PC-3 (cell line): ENCODE data around the gene MAT1A. TPM values are rescaled to one million over a fixed set of nuclear protein-coding genes. Genes with fewer than 3 reads are reported as not detected.

Experiments used
- ATAC-seq: fragments of 200-7000 bp; cut with Tn5 transposase; 2 replicates; pipeline ENCODE4 v1.9.1; 2020; ENCODE audit warnings: mild to moderate bottlenecking, moderate library complexity
- BruUV-seq: library from RNA; stranded (reverse); fragments of 400-500 nt; replicated peaks from 2 replicates; lab custom pipeline; 2021; lab: Mats Ljungman, UMichigan
- CTCF ChIA-PET: fragments of 300-600 bp; sonication (Branson Sonifier 250); formaldehyde crosslinking; loops from one replicate; lab custom pipeline; 2022; ENCODE audit warnings: antibody characterized with exemption; lab: Charles Lee
- POLR2A ChIA-PET: fragments of 300-600 bp; sonication (Branson Sonifier 250); formaldehyde crosslinking; loops from one replicate; lab custom pipeline; 2022; ENCODE audit warnings: antibody characterized with exemption; ENCODE audit not compliant: unreplicated experiment; lab: Charles Lee
- DNase-seq: peaks from one replicate; pipeline ENCODE4 v3.0.0-alpha.2; 2015
- H2AFZ ChIP-seq: fragments of 300-600 bp; sonication (generic); 2 replicates; pipeline ENCODE4 v1.6.0; 2016; ENCODE audit warnings: antibody characterized with exemption, low read length
- H3F3A ChIP-seq: fragments of 300-600 bp; sonication (generic); one replicate; pipeline ENCODE4 v1.6.0; 2017; ENCODE audit warnings: antibody characterized with exemption, low read length, control low read depth, mild to moderate bottlenecking; ENCODE audit not compliant: unreplicated experiment
- H3K27ac ChIP-seq: fragments of 300-600 bp; sonication (generic); 2 replicates; pipeline ENCODE4 v1.5.1; 2016; ENCODE audit warnings: mild to moderate bottlenecking, low read length
- H3K27me3 ChIP-seq: fragments of 300-600 bp; sonication (generic); 2 replicates; pipeline ENCODE4 v1.6.1; 2016; ENCODE audit warnings: low read length, mixed read lengths
- H3K36me3 ChIP-seq: fragments of 300-600 bp; sonication (generic); 2 replicates; pipeline ENCODE4 v1.6.1; 2016; ENCODE audit warnings: low read depth, mixed run types, low read length, mixed read lengths
- H3K4me1 ChIP-seq: fragments of 300-600 bp; sonication (generic); 2 replicates; pipeline ENCODE4 v1.5.1; 2016; ENCODE audit warnings: low read length; ENCODE audit not compliant: insufficient read depth
- H3K4me2 ChIP-seq: fragments of 300-600 bp; sonication (generic); 2 replicates; pipeline ENCODE4 v1.6.0; 2016; ENCODE audit warnings: low read length
- H3K4me3 ChIP-seq: fragments of 300-600 bp; sonication (generic); 2 replicates; pipeline ENCODE4 v1.5.1; 2016; ENCODE audit warnings: mild to moderate bottlenecking, low read length, mixed read lengths
- H3K79me2 ChIP-seq: fragments of 300-600 bp; sonication (generic); 2 replicates; pipeline ENCODE4 v1.6.1; 2017; ENCODE audit warnings: low read length, mixed read lengths
- H3K9ac ChIP-seq: fragments of 300-600 bp; sonication (generic); 2 replicates; pipeline ENCODE4 v1.6.0; 2016; ENCODE audit warnings: mild to moderate bottlenecking, low read length
- H3K9me2 ChIP-seq: fragments of 300-600 bp; sonication (generic); replicated peaks from 2 replicates; pipeline ENCODE4 v1.6.1; 2016; ENCODE audit warnings: mixed run types, low read length, mixed read lengths
- H3K9me3 ChIP-seq: fragments of 300-600 bp; sonication (generic); 2 replicates; pipeline ENCODE4 v1.6.1; 2016; ENCODE audit warnings: low read length, mixed read lengths
- H4K20me1 ChIP-seq: fragments of 300-600 bp; sonication (generic); 2 replicates; pipeline ENCODE4 v1.6.1; 2016; ENCODE audit warnings: low read length, mixed read lengths
- CTCF ChIP-seq: fragments of 300-600 bp; sonication (generic); conservative IDR thresholded peaks from 2 replicates; pipeline ENCODE4 v1.5.1; 2017; ENCODE audit warnings: antibody characterized with exemption, low read depth, mild to moderate bottlenecking, low read length
- EZH2 ChIP-seq: fragments of 300-600 bp; sonication (generic); IDR thresholded peaks from one replicate; pipeline ENCODE4 v1.6.1; 2017; ENCODE audit warnings: antibody characterized with exemption, mild to moderate bottlenecking, low read length; ENCODE audit not compliant: unreplicated experiment
- EZH2phosphoT487 ChIP-seq: fragments of 300-600 bp; sonication (generic); IDR thresholded peaks from 2 replicates; pipeline ENCODE4 v1.6.1; 2018; ENCODE audit warnings: mild to moderate bottlenecking, antibody characterized with exemption, low read length, borderline replicate concordance
- intact Hi-C: fragments of 100-400 bp; cut with micrococcal nuclease; formaldehyde crosslinking; loops from 2 replicates; pipeline ENCODE4 v1.9.0; 2023
- total RNA-seq: library from RNA; depleted of rRNA; stranded (reverse); fragments of >200 nt; gene quantifications from 2 replicates; pipeline ENCODE4 v1.2.3, GENCODE V29; 2014

Gene MAT1A
- total RNA-seq, 1 experiment from 2014 or later, result not detected

DNA sequence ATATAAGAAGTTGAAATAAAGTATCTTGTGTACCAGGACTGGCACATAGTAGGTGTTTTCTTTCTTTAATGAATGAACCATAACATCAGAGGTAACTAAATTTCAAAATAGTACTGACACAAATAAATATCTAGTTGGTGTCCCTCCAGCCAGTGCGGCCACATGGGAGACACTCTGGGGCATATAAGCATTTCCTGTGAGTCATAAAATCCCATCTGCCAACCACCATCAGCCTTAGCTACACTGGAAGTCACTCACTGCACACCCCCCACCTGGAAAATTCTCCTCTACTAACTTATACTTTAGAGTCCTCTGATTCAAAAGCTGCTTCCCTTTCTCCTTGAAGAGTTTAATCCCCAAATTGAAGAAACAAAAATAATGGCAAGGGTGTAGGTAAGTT lies 34.6 kb upstream of the MAT1A start:
- Histone ChIP-seq H3K4me2 (no peak overlapping the region), H3K4me3 (no peak overlapping the region), H3K27me3 (no peaks in the 10 kb centered on the region), H3K79me2 (no peaks in the 10 kb centered on the region), H2AFZ (no peak overlapping the region), H4K20me1 (no peaks in the 10 kb centered on the region), H3K9ac (no peak overlapping the region), H3K4me1 (no peaks in the 10 kb centered on the region), H3K36me3 (no peaks in the 10 kb centered on the region), H3K9me3 (no peaks in the 10 kb centered on the region), H3K27ac (no peak overlapping the region), H3K9me2 (no peaks in the 10 kb centered on the region), H3F3A (no peaks in the 10 kb centered on the region)
- ChIA-PET CTCF (no interaction called here), POLR2A (no interaction called here)
- no TSS peak for BruUV-seq
- no peak for DNase-seq
- intact Hi-C loops, result no loop called here
- no peak for ATAC-seq
- TF ChIP-seq CTCF (no peak), EZH2phosphoT487 (no peak)

- BruUV-seq, result no TSS peak
- Histone ChIP-seq H3K9me3 (no peaks in the 10 kb centered on the region), H3K36me3 (no peaks in the 10 kb centered on the region), H3K9me2 (no peaks in the 10 kb centered on the region), H3K4me3 (no peak overlapping the region), H3K4me2 (no peak overlapping the region), H3K27ac (no peak overlapping the region), H2AFZ (no peak overlapping the region), H4K20me1 (no peaks in the 10 kb centered on the region), H3K27me3 (no peaks in the 10 kb centered on the region), H3K79me2 (no peaks in the 10 kb centered on the region), H3K4me1 (no peaks in the 10 kb centered on the region), H3F3A (no peaks in the 10 kb centered on the region), H3K9ac (no peak overlapping the region)
- CTCF ChIA-PET, result no interaction called here
- ATAC-seq, result no peak
- POLR2A ChIA-PET, result no interaction called here
- intact Hi-C loops, result no loop called here
- no peak for TF ChIP-seq CTCF
- no peak for DNase-seq
These were observed 33.9 kb upstream of the MAT1A start for GRCh38 chr10:80323311-80323710.

- Histone ChIP-seq H3K9me2 (no peaks in the 10 kb centered on the region), H3F3A (no peaks in the 10 kb centered on the region), H3K9ac (no peak overlapping the region), H3K4me1 (no peaks in the 10 kb centered on the region), H3K79me2 (no peaks in the 10 kb centered on the region), H3K27ac (no peak overlapping the region), H3K9me3 (no peaks in the 10 kb centered on the region), H3K4me2 (no peak overlapping the region), H4K20me1 (no peaks in the 10 kb centered on the region), H3K27me3 (no peaks in the 10 kb centered on the region), H3K4me3 (no peak overlapping the region), H2AFZ (no peak overlapping the region), H3K36me3 (no peaks in the 10 kb centered on the region)
- intact Hi-C loops, result no loop called here
- ChIA-PET CTCF (no interaction called here), POLR2A (no interaction called here)
- no TSS peak for BruUV-seq
- ATAC-seq, result no peak
- TF ChIP-seq EZH2, result no peak
- TF ChIP-seq EZH2phosphoT487, result no peak
- no peak for TF ChIP-seq CTCF
- no peak for DNase-seq
These were observed 33.3 kb upstream of the MAT1A start for GRCh38 chr10:80322711-80323110.
